Caco-2 (cell line): ENCODE data around the gene MED14. TPM values are rescaled to one million over a fixed set of nuclear protein-coding genes. Genes with fewer than 3 reads are reported as not detected.

ENCODE experiments used
- BruUV-seq: library from RNA; stranded (reverse); fragments of 400-500 nt; replicated peaks from 2 replicates; lab custom pipeline; 2021; lab: Mats Ljungman, UMichigan
- CTCF ChIA-PET: fragments of 300-600 bp; sonication (Branson Sonifier 250); formaldehyde crosslinking; loops from one replicate; lab custom pipeline; 2022; ENCODE audit warnings: antibody characterized with exemption; lab: Charles Lee
- POLR2A ChIA-PET: fragments of 300-600 bp; sonication (Branson Sonifier 250); formaldehyde crosslinking; loops from one replicate; lab custom pipeline; 2022; ENCODE audit warnings: antibody characterized with exemption; lab: Charles Lee
- DNase-seq, 2 experiments: peaks; one replicate each; pipeline versions ENCODE4 v3.0.0 to v3.0.0-alpha.2; 2020 to 2022
- H3K27me3 ChIP-seq: replicated peaks from 2 replicates; pipeline ENCODE4 v1.6.0; 2011; ENCODE audit warnings: low read length; ENCODE audit not compliant: control insufficient read depth, insufficient read depth
- H3K36me3 ChIP-seq: 2 replicates; pipeline ENCODE4 v1.5.1; 2011; ENCODE audit warnings: low read length; ENCODE audit not compliant: control insufficient read depth, insufficient read depth
- H3K4me1 ChIP-seq: fragments of 250-450 bp; sonication (Bioruptor Pico); 2 replicates; pipeline ENCODE4 v1.5.1; 2020; ENCODE audit warnings: mild to moderate bottlenecking
- H3K4me3 ChIP-seq: 2 replicates; pipeline ENCODE4 v1.5.1; 2011; ENCODE audit warnings: low read depth, mild to moderate bottlenecking, control low read depth, low read length
- H3K9me3 ChIP-seq: fragments of 250-450 bp; sonication (Bioruptor Pico); 2 replicates; pipeline ENCODE4 v1.5.1; 2020; ENCODE audit warnings: mild to moderate bottlenecking, moderate library complexity
- H3K27ac Mint-ChIP-seq: one replicate; pipeline ENCODE4 v1.8.0; 2022; ENCODE audit warnings: mixed read lengths; ENCODE audit not compliant: unreplicated experiment
- H3K27me3 Mint-ChIP-seq: one replicate; pipeline ENCODE4 v1.8.0; 2022; ENCODE audit warnings: mixed read lengths; ENCODE audit not compliant: insufficient read depth, unreplicated experiment
- H3K36me3 Mint-ChIP-seq: one replicate; pipeline ENCODE4 v1.8.0; 2022; ENCODE audit warnings: mild to moderate bottlenecking, mixed read lengths; ENCODE audit not compliant: insufficient read depth, unreplicated experiment
- H3K4me1 Mint-ChIP-seq: one replicate; pipeline ENCODE4 v1.8.0; 2022; ENCODE audit warnings: low read depth, mixed read lengths; ENCODE audit not compliant: unreplicated experiment
- H3K4me3 Mint-ChIP-seq: one replicate; pipeline ENCODE4 v1.8.0; 2022; ENCODE audit warnings: mild to moderate bottlenecking, moderate library complexity, mixed read lengths; ENCODE audit not compliant: unreplicated experiment
- H3K9me3 Mint-ChIP-seq: one replicate; pipeline ENCODE4 v1.8.0; 2022; ENCODE audit warnings: mixed read lengths; ENCODE audit not compliant: unreplicated experiment
- CTCF ChIP-seq, 2 experiments: fragments of 200-600 bp in 1 of 2; IDR thresholded peaks; 1 replicate in 1 of 2; 2 replicates in 1 of 2; pipeline versions ENCODE4 v1.5.1 to v1.8.0; 2011 to 2022; ENCODE audit warnings: antibody characterized with exemption in 1 of 2, control low read depth in 1 of 2, inconsistent platforms in 1 of 2, low read depth in 1 of 2, low read length in 1 of 2, mild to moderate bottlenecking in 1 of 2, moderate library complexity in 1 of 2; ENCODE audit not compliant: insufficient read depth in 1 of 2, severe bottlenecking in 1 of 2, unreplicated experiment in 1 of 2
- intact Hi-C: fragments of 100-400 bp; cut with micrococcal nuclease; formaldehyde crosslinking; loops from one replicate; pipeline ENCODE4 v1.10.0; 2022; ENCODE audit not compliant: unreplicated experiment
- total RNA-seq: library from RNA; stranded (reverse); gene quantifications from 2 replicates; pipeline ENCODE4 v1.2.3, GENCODE V29; 2022

MED14 gene
- total RNA-seq, 1 experiment from 2014 or later, result 42.6 TPM

GRCh38 chrX:40761762-40762161 lies 26.4 kb upstream of the MED14 start:
- Histone ChIP-seq H3K4me3 (no peak overlapping the region), H3K36me3 (no peaks in the 10 kb centered on the region), H3K9me3 (no peaks in the 10 kb centered on the region), H3K4me1 (no peaks in the 10 kb centered on the region), H3K27me3 (no peaks in the 10 kb centered on the region)
- Mint-ChIP-seq H3K36me3 (no peaks in the 10 kb centered on the region), H3K4me3 (no peak overlapping the region), H3K4me1 (no peaks in the 10 kb centered on the region), H3K27ac (no peak overlapping the region), H3K9me3 (no peaks in the 10 kb centered on the region), H3K27me3 (no peaks in the 10 kb centered on the region)
- no peak for DNase-seq
- intact Hi-C loops, result no loop called here
- no peak for TF ChIP-seq CTCF (IDR thresholded peaks at IDR 0.05; ENCODE audit: insufficient read depth in 1 of 2, low read depth in 1 of 2, low read length in 1 of 2, severe bottlenecking in 1 of 2, unreplicated experiment in 1 of 2)
- POLR2A ChIA-PET, result no interaction called here
- BruUV-seq, result no TSS peak
- CTCF ChIA-PET, result no interaction called here

GRCh38 chrX:40759374-40759773 lies 24.0 kb upstream of the MED14 start:
- H3K9me3 ChIP-seq, result no peaks in the 10 kb centered on the region
- no TSS peak for BruUV-seq
- ChIA-PET CTCF (no interaction called here), POLR2A (no interaction called here)
- no peak for TF ChIP-seq CTCF (IDR thresholded peaks at IDR 0.05; ENCODE audit: insufficient read depth in 1 of 2, low read depth in 1 of 2, low read length in 1 of 2, severe bottlenecking in 1 of 2, unreplicated experiment in 1 of 2)
- no peaks in the 10 kb centered on the region for H3K36me3 ChIP-seq
- no peaks in the 10 kb centered on the region for H3K9me3 Mint-ChIP-seq
- no peaks in the 10 kb centered on the region for H3K27me3 Mint-ChIP-seq
- DNase-seq, result no peak
- no peaks in the 10 kb centered on the region for H3K4me1 Mint-ChIP-seq
- intact Hi-C loops, result no loop called here
- H3K27me3 ChIP-seq, result no peaks in the 10 kb centered on the region
- H3K27ac Mint-ChIP-seq, result no peak overlapping the region
- no peak overlapping the region for H3K4me3 ChIP-seq
- H3K4me1 ChIP-seq, result no peaks in the 10 kb centered on the region
- no peak overlapping the region for H3K4me3 Mint-ChIP-seq
- no peaks in the 10 kb centered on the region for H3K36me3 Mint-ChIP-seq

GRCh38 chrX:40757058-40757457 lies 21.7 kb upstream of the MED14 start:
- Histone ChIP-seq H3K4me1 (no peaks in the 10 kb centered on the region), H3K4me3 (no peak overlapping the region), H3K36me3 (no peaks in the 10 kb centered on the region), H3K9me3 (no peaks in the 10 kb centered on the region), H3K27me3 (no peaks in the 10 kb centered on the region)
- ChIA-PET CTCF (no interaction called here), POLR2A (no interaction called here)
- Mint-ChIP-seq H3K36me3 (no peaks in the 10 kb centered on the region), H3K4me1 (no peaks in the 10 kb centered on the region), H3K27me3 (no peaks in the 10 kb centered on the region), H3K9me3 (no peaks in the 10 kb centered on the region), H3K4me3 (no peak overlapping the region), H3K27ac (no peak overlapping the region)
- intact Hi-C loops, result no loop called here
- BruUV-seq, result no TSS peak
- DNase-seq, result no peak
- no peak for TF ChIP-seq CTCF (IDR thresholded peaks at IDR 0.05; ENCODE audit: insufficient read depth in 1 of 2, low read depth in 1 of 2, low read length in 1 of 2, severe bottlenecking in 1 of 2, unreplicated experiment in 1 of 2)
